HG03139 (cell line): ENCODE data around the gene ADAMTS17.

Source experiments
- ATAC-seq: cut with Tn5 transposase; IDR thresholded peaks from one replicate; pipeline ENCODE4 v1.9.1; 2021; ENCODE audit not compliant: unreplicated experiment

ADAMTS17 gene

GRCh38 chr15:100058458-100058857, 283.3 kb downstream of the ADAMTS17 start:
- ATAC-seq = no peak

- ATAC-seq = no peak
Measured at GRCh38 chr15:100057281-100057680, 284.5 kb downstream of the ADAMTS17 start.

- ATAC-seq = no peak
Measured at GRCh38 chr15:100056411-100057072, 285.2 kb downstream of the ADAMTS17 start.

- ATAC-seq = no peak
Measured at GRCh38 chr15:100055821-100056220, 286.0 kb downstream of the ADAMTS17 start.

GRCh38 chr15:100054539-100054938, 287.2 kb downstream of the ADAMTS17 start:
- no peak for ATAC-seq

- no peak for ATAC-seq
Measured at GRCh38 chr15:100053474-100054121, 288.2 kb downstream of the ADAMTS17 start.

- no peak for ATAC-seq
Measured at GRCh38 chr15:100052716-100053473, 288.9 kb downstream of the ADAMTS17 start.

- ATAC-seq = no peak
Measured at GRCh38 chr15:100050877-100051786, 290.6 kb downstream of the ADAMTS17 start.

- ATAC-seq = no peak
Measured at GRCh38 chr15:100049936-100050876, 291.6 kb downstream of the ADAMTS17 start.

GRCh38 chr15:100049483-100049882, 292.3 kb downstream of the ADAMTS17 start:
- ATAC-seq = no peak

- no peak for ATAC-seq
Measured at GRCh38 chr15:100048736-100049135, 293.0 kb downstream of the ADAMTS17 start.

GRCh38 chr15:100043692-100044091, 298.1 kb downstream of the ADAMTS17 start:
- ATAC-seq = no peak

- no peak for ATAC-seq
Measured at GRCh38 chr15:100043068-100043641, 298.6 kb downstream of the ADAMTS17 start.

- no peak for ATAC-seq
Measured at GRCh38 chr15:100042558-100042957, 299.2 kb downstream of the ADAMTS17 start.

GRCh38 chr15:100041127-100041828, 300.5 kb downstream of the ADAMTS17 start:
- ATAC-seq = no peak

GRCh38 chr15:100039994-100040393, 301.8 kb downstream of the ADAMTS17 start:
- no peak for ATAC-seq

- no peak for ATAC-seq
Measured at GRCh38 chr15:100038736-100039135, 303.0 kb downstream of the ADAMTS17 start.

- ATAC-seq = no peak
Measured at GRCh38 chr15:100037901-100038300, 303.9 kb downstream of the ADAMTS17 start.

GRCh38 chr15:100036015-100036414, 305.8 kb downstream of the ADAMTS17 start:
- ATAC-seq = no peak
